GM12865 (cell line): Measurements from ENCODE around the gene RHBDF2.

Experiments
- DNase-seq: peaks from one replicate; pipeline ENCODE4 v3.0.0; 2010; ENCODE audit warnings: low read depth
- H3K4me3 ChIP-seq: 2 replicates; pipeline ENCODE4 v1.5.1; 2011; ENCODE audit warnings: mild to moderate bottlenecking, low read depth, low read length, control low read depth
- TF ChIP-seq, protein P1 (sequence below): IDR thresholded peaks from 2 replicates; pipeline ENCODE4 v1.5.1; 2011; ENCODE audit warnings: low read length, control low read depth, low read depth, inconsistent platforms; ENCODE audit not compliant: insufficient read depth; ENCODE audit errors: missing control alignments

RHBDF2 gene

GRCh38 chr17:76431509-76431908 is 69.7 kb downstream of the RHBDF2 start:
- TF ChIP-seq, protein P1, sequence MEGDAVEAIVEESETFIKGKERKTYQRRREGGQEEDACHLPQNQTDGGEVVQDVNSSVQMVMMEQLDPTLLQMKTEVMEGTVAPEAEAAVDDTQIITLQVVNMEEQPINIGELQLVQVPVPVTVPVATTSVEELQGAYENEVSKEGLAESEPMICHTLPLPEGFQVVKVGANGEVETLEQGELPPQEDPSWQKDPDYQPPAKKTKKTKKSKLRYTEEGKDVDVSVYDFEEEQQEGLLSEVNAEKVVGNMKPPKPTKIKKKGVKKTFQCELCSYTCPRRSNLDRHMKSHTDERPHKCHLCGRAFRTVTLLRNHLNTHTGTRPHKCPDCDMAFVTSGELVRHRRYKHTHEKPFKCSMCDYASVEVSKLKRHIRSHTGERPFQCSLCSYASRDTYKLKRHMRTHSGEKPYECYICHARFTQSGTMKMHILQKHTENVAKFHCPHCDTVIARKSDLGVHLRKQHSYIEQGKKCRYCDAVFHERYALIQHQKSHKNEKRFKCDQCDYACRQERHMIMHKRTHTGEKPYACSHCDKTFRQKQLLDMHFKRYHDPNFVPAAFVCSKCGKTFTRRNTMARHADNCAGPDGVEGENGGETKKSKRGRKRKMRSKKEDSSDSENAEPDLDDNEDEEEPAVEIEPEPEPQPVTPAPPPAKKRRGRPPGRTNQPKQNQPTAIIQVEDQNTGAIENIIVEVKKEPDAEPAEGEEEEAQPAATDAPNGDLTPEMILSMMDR, result no peak
- no peak overlapping the region for H3K4me3 ChIP-seq
- no peak for DNase-seq

GRCh38 chr17:76428511-76428910 is 72.7 kb downstream of the RHBDF2 start:
- DNase-seq, result no peak
- H3K4me3 ChIP-seq, result no peak overlapping the region
- TF ChIP-seq, protein P1, result no peak

DNA sequence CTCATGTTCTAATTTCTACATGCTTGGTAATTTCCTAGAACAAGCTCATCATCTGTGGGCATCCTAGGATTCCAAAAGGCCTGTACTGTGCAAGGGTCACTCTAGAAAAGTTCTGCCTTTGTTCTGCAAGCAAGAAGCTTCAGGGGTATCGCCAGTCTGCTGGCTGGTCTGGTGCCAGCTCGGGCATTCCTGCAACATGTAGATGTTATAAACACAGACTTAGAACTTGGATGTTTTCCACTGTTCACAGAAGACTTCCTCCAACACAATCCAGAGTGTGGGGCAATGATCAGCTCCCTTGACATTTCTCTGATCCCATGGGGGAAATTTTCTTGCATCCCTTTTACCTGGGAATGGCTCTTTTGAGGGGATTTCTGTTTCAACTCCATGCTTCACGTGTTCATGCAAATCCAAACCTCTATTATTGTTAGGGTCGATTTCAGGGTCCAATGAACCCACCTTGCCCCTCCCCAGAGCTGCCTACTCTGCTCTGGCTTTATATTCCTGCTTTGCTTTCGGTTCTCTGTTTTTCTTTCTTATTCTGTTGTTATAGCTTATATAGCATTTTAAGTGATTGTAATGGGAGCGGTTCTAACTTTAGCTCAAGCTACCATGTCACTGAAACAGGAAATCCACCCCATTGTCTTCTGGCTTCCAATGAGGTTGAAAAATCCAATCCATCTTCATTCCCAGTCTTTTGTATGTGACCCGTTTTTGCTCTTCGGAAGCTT is 73.6 kb downstream of the RHBDF2 start:
- TF ChIP-seq, protein P1, result no peak
- no peak overlapping the region for H3K4me3 ChIP-seq
- no peak for DNase-seq

DNA sequence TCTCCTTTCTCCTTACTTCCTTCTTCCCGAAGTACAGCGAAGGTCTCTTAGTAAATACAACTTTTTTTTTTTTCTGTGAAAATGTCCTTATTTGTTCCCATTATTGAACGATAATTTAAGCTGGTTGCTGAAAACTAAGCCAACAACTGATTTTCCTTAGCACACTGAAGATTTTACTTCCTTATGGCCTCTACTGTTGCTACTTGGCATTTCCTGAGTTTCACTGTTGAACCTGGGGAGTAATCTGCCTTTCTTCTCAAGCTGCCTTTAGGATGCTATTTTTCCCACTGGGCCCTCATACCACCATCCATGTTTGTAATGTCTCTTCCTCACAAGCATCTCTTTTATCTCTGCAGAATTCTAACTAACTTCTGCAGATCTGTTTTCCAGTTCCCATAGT is 74.4 kb downstream of the RHBDF2 start:
- DNase-seq, result no peak
- no peak overlapping the region for H3K4me3 ChIP-seq
- TF ChIP-seq, protein P1, result no peak

GRCh38 chr17:76422860-76423259 is 78.4 kb downstream of the RHBDF2 start:
- TF ChIP-seq, protein P1, result no peak
- no peak for DNase-seq
- H3K4me3 ChIP-seq, result no peak overlapping the region

DNA sequence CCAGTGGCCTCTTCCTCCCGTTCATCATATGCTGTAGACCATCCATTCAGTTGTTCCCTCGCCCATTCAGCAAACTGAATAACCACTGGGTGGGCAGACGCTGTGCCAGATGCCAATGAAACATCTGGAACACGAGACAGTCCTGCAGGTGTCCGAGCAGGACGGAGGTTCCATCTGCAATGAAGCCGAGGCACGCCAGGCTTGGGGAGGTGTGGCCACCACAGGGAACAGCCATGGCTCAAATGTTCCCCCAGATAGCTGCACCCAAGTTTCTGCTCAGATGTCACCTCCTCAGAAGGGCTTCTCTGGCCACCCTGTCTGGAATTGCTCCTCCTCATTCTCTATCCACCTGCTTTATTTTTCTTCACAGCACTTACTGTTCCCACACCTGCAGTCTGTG is 78.8 kb downstream of the RHBDF2 start:
- H3K4me3 ChIP-seq, result no peak overlapping the region
- TF ChIP-seq, protein P1, result no peak
- no peak for DNase-seq

DNA sequence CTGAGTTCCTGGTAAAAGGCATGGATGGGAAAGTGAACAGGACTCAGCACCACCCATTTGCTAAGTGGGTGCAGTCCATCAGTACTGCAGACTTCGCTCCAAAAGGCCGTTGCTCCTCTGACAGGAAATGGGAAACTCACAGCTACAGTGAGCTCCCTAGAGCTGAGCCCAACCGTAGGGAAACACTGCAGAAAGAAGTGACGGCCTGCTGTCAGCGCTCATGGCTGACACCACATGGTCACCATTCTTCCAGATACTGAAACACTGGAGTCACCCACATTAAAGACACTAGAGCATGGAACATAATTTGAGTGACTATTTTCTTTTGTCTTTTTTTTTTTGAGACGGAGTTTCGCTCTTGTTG is 80.2 kb downstream of the RHBDF2 start:
- H3K4me3 ChIP-seq, result no peak overlapping the region
- DNase-seq, result no peak
- TF ChIP-seq, protein P1, result no peak
